Tibial nerve (tissue), 3 donors: ENCODE measurements around the gene NTRK2.

Source experiments
- CTCF ChIP-seq, 5 experiments: fragments of 200-600 bp in 3 of 5; fragments of 450-650 bp in 2 of 5; sonication (generic) in 3 of 5; IDR thresholded peaks; one replicate each; pipeline ENCODE4 v1.5.1; 2016 to 2019; ENCODE audit warnings: antibody characterized with exemption in 5 of 5, mild to moderate bottlenecking in 3 of 5, moderate library complexity in 2 of 5
- POLR2A ChIP-seq, 2 donors: fragments of 450-650 bp; IDR thresholded peaks; one replicate each; pipeline ENCODE4 v1.6.1; 2017; ENCODE audit warnings: antibody characterized with exemption in 2 of 2, mild to moderate bottlenecking in 2 of 2, moderate library complexity in 2 of 2

GRCh38 chr9:84829997-84830696 lies 160.6 kb downstream of the NTRK2 start:
- TF ChIP-seq CTCF (IDR thresholded peaks at IDR 0.05) (no peak), POLR2A (IDR thresholded peaks at IDR 0.05) (no peak)
